Measurements from ENCODE around the gene KRT4.

KRT4 gene

DNA sequence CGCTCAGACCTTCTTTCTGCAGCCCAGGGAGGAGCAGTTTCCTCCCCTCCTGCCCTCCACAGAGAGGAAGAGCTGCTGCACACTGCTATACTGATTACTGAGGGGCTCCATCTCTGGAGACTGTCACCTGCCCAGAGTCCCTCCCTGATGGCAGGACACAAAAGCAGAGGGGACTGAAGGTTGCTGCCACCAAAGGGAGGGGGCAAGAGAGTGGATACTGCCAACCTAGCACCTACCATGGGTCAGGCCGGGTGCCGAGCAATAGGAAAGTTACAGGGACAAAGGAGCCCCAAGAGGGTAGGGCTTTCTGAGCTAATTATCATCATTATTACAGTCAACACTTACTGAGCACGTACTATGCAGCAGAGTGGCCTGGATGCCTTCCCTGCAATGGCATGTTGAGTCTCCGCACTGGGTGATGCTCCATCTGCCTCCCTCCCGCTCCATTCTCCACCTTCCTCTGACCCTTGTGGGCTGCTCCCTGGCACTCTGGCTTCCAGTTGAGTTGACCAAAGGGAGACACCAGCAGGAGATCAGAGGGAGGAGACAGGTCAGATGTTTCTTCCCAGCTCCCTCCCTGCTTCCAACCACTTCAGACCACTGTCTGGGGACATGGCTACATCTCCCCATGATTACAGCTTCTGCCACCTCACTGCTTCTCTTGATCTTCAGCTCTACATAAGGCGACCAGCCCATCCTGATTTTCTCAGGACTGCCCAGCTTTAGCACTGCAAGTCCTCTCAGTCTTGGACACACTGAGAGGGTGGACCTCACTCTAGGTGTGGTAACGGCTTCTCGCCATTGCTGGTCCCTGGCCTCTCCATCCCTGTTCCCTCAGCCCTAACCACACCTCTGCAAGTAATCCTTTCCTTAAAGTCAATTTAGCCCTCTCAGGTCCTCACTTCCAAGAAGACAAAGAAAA is 22.8 kb upstream of the KRT4 start:
- DNase-seq (ENCODE audit: low spot score) = no peak

DNA sequence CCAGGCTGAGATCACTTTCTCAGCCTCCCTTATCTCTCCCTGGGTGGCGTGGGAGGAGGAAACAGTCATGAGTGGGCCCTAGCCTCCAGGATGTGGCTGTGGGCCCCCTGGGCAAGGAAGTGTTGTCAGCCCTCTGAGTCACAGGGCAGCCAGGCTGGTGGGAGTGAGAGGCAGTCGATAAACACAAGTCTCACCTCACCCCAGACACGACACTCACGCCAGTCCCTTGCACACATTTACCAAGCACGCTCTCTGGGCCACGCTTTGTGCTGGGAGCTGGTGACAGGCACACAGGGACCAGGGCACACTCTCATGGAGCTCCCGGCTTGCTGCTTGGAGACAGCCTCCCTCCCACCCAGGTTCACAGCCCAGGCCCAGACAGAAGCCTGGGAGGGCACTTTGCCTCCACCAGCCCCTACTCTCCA is 22.1 kb upstream of the KRT4 start:
- DNase-seq (ENCODE audit: low spot score) = peak; percentile 32

DNA sequence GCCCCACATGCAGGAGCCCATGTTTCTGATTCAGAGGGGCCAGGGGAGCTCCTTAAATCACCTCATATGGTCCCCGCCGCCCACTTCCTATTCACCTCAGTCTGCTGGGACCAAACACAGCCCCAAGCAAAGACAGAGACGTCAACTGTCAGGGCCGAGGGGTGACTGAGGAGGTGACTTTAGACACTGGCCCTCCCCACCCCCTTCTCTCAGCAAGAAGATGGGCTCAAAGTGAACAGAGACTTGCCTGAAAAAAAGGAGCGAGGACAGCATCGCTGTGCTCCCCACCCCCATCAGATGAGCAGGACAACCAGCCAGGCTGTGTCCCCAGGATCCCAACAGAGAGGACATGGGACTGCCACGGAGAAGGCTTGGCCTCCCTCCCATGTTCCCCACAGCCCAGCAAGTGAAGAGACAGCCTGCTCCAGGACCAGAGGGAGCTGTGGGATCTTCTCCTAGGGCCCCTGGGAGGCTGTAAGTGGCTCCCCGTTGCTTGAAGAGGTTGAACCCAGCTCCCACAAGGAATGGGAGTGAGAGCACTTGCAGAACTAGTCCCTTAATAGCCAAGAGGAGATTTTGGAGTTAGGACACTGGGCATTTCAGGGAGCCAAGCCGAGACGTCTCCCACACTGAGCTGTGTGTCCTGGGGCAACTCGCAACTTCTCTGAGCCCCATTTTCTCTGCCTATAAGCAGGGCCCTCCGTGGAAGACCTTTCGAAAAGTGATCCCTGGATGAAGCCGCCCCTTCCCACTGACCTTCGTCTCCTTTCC is 21.5 kb upstream of the KRT4 start:
- no peak for DNase-seq (ENCODE audit: low spot score)

DNA sequence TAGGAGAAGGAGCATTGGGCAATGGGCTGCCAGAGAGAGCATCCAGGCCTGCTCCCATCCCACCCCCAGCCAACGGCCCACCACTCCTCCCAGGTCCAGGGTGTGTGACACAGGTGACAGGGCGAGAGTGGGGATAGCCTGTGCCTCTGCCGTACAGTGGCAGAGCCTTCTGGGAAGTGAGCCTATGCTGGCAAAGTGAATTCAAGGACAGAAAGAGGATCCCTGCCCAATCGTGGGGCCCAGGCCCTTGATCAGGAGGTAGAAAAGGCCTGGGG is 20.7 kb upstream of the KRT4 start:
- no peak for DNase-seq (ENCODE audit: low spot score)

DNA sequence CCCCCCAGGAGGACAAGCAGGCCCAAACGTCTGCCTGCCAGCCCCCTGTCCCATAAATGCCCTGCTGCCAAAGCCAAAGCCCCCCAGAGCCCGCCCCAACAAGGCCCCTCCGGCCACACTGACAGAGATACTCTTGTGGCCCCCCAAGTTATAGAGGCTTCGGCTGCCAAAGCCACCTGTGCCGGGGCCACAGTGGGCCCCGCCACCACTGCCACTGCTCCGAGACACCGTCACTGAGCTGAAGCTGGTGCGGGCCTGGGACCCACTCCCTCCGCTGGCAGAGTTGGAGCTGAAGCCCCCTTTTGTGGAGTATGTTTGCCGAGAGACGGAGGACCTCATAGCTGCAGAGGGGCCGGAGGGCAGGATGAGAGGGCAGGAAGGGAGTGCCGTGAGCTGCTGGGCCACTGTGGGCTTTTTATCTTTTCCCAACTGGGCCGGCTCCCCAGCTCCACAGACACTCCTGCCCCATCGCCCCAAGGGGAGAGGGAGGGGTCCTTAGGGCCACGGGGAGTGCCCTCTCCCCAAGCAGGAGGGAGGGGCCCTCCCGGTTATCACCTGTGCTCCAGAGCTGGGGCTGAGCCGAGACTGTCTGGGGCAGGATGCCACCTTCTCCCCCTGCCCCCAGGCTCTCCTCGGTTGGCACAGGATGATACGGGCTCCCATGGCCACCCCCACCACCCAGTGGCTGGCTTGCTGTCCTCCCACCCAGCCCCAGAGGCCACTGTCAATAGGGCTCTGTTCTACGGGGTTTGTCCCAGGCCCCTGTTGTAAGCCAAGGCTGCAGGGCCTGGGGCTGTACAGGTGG is 20.2 kb upstream of the KRT4 start, which contains the start of gene KRT79:
TSS of gene KRT79 (minus strand) at position 390 of the 805 bp plus-strand sequence. CDS start at position 339, 51 bp downstream.
- no peak for DNase-seq (ENCODE audit: low spot score)

DNA sequence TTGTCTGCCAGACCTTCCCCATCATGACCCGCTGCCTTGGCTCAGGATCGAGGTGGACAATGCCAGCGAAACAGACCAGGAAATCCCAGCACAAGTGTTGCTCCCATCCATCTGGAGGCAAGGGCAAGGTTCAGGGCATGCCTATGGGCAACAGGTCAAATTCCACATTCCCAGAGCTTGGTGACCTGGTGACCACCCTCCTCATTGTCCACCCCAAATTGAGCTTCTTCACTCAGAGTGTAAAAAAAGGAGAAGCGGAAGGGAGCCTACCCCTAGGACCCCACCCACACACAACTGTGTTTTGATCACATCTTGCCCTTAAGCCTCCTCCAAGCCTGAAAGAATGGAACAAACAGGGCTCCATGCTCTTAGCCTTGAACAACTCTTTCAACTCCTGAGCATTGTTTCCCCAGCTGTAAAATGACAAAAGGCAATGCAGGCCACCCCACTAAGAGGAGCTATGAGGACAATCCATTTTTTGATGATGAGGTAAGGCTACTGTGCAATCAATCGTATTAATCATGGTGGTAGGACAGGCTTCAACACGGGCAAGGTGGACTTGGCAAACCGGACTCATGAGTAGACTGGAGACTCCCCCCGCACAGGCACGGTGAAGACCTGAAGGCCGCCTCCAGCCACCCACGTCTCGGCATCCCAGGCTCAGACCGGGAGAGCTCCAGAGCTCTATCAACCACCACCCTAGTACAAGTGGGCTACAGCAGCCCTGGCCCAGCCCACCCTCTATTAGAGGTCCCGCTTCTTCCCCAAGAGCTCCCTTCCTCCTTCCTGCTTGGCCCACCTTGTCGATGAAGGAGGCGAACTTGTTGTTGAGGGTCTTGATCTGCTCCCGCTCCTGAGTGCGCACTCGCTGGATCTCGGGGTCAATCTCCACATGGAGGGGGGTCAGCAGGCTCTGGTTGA is 19.3 kb upstream of the KRT4 start:
- no peak for DNase-seq (ENCODE audit: low spot score)

DNA sequence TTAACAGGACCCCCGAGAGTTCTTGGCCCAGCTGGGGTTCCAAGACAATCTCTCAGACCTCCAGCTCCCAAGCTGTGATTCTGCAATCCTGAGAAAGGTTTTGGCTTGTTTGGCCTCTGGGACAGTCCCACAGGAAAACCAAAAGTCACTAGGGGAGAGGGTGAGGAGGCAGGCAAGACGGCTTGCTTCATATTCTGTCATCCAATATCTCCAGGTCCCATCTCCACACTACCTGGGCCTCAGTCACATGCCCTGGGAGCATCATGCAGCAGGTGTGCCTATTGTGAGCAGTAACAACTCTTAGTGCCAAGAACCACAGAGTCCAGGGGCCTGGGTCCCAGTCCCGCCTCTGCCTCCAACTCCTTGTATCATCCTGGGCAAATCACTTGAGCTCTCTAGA is 18.5 kb upstream of the KRT4 start:
- no peak for DNase-seq (ENCODE audit: low spot score)

DNA sequence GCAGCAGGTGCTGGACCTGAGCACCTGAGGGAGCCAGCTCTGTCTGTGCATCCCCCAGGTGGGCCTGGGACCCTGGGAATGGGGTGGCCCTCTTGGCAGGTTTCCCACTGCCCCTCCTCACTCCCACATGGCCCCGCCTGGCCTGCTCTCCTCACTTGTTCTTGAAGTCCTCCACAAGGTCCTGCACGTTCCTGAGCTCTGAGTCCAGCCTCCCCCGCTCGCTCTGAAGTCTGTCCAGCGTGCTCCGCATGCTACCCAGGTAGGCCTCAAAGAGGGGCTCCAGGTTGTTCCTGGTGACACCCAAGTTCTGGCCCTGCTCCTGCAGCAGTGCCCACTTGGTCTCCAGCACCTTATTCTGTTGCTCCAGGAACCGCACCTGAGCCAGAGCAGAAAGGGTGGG is 17.3 kb upstream of the KRT4 start:
- DNase-seq (ENCODE audit: low spot score) = no peak

DNA sequence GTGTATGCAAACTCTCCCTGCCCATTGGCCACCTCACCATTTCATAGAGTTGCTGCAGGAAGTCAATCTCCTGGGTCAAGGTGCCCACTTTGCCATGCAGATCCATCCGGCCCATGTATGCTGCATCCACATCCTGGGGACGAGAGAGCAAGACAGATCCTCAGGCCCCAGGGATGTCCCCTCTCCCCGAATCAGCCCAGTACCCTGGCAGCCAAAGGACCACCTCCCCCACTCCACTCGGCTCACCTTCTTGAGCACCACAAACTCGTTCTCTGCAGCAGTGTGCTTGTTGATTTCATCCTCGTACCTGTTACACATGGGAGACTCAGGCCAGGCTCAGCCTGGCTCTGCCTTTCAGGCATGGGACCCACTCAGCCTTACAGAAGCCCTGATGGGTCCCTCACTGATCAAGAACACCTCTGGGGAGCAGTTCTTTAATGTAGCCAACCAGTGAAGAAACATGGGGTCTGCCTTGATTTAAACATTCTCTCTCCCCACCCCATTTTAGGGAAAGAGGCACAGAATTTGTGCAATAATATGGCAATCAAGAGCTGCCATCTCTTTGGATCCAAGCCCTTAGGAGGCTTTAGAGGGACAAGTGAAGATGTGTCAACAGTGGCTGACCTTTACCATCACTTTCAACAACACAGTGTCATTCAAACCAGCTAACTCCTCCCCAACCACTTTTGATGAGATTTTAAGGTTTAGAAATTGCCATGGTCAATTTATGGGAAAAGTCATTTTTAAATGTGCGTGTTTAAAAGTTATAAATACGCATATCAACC is 16.3 kb upstream of the KRT4 start:
- no peak for DNase-seq (ENCODE audit: low spot score)

DNA sequence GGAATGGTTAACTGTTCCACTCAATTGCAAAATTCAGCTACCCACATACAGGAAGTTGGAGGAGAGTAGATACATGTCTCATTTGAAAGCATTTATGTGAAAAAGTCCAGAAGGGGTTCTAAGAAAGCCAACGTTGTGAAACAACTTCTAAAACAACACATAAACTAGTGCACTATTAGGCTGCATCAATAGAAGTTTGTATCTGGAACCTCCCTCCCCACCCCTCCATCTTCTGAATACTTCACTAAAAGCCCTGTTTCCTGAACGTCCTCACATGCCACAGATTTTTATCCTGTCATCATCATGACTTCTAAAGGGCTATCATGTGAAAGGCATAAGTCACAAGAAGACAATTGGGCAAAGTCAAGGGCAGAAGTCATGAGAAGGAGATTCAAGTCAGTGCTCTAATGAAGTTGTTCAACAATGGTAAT is 14.7 kb upstream of the KRT4 start:
- DNase-seq (ENCODE audit: low spot score) = no peak

DNA sequence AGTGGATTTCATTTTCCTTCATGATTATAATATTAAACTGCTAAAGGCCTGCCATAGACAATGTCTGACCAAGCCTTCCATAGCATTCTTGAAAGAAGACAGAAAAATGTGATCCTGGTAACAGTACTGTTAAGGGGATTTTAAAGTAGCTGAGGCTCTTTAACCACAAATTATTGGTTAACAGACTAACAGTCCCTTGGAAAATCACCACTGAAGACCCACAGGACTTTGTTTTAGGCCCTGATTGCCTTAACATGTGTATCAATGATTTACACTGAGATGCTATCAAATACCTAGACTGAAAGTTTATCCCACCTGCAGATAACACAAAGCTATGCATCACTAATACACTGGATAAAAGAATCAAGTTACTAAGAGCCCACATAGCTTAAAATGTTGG is 14.2 kb upstream of the KRT4 start:
- DNase-seq (ENCODE audit: low spot score) = no peak

DNA sequence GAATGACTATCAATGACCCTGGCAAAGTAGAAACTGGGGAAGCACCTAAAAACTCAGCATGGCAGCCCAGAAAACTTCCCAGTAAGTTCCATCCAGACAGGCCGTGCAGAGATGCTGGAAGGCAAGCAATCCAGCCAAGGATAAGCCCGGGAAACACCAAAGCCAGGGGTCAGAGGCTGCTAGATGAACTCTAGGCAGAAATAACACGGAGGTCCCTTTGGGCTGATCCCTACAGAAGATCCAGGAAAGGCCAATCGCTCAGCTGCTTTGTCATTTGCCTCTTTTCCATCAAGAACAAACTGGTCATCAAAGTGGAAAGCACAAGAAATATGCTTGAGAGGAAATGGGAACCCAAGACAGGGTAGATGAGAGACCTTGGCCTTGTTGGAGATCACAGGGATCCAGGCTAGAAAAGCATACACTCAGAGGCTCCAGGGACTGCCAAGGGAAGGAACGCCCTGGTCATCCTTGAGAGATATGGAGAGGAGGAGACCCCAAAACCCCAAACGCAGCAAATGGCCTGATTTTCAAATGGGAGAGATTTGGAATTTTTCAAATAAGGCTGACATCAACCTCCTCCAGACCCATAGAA is 13.7 kb upstream of the KRT4 start:
- no peak for DNase-seq (ENCODE audit: low spot score)

DNA sequence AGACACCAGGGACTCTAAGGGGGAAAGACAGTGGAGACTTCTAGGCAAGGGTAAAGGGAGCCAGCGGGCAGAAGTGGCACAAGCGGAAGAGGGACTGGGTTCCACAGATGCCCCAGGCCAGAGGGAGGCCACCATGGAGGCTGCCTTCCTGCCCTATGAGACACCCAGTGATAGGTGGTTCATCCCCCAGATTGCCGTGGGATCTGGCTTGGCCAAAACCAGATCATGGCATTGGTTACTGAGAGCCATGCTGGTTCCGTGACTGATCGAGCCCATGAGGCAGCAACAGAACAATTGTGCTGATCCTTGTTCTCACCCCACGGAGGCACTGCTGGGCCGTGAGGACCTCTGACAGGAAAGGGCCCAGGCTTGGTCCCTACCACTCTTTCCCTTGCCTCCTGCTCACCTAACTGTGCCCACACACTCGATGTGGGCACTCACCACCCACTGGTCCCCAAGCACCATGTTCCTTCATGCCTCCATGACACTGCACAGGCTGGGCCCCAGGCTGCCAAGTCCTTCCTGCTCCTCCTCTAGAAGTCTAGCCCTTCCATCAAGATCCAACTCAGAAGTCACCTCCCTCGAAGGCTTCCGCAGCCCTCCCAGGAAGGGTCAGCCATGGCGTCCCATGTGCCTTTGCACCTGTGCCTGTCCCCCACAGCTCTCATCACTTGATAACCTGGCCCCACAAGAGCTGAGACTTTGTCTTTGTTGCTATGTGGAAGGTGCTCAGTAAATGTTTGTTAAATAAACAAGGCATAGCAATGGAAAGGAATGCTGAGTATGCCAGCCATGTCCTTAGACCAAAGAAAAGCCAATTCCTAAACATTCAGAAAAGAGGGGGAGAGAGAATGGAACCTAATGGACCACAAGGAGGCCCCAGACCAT is 12.9 kb upstream of the KRT4 start:
- DNase-seq (ENCODE audit: low spot score) = no peak

DNA sequence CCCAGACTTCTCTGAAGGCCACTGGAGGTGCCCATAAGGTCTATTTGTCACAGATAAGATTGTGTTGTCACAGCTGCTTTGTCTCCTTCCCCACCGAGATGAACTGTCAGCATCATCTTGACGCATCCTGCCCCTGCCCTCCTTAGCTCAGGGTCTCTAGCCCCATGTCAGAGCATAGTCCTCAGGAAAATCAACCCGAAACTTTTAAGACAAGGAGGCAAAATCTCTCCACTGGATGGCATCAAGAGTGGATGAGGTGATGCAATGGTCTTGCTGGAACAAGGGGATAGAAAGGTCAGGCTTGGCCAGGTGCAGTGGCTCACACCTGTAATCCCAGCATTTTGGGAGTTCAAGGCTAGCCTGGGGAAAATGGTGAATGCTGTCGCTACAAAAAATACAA is 12.0 kb upstream of the KRT4 start:
- DNase-seq (ENCODE audit: low spot score) = no peak

DNA sequence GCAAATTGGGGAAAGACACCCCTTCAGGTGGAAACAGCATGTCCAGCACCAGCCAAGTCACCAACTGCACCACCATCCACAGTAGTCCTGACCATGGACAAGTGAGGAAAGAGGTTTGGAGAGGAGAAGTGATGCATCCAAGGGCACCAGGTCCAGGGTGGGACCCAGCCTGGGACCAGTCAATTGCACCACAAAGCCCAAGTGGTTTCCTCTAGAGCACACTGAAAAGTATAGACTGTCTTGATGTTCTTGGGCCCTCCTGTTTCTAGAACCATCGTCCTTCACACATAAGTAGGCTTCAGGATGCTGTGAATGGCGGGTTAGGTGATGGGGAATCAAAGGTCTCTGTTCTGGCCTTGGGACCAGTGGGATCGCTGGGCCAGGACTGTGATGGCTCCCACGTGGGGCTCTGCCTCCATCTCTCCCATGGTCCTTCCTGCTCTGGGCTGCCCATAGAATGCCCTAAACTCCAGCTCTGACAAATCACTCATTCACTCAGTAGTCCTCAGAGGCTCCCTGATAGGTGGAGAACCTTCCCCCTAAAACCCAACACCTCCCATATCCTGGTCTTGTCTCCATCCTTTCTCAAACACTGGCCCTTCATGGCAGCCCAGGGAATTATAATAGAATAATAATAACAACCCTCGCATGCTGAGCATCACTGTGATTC is 11.0 kb upstream of the KRT4 start:
- no peak for DNase-seq (ENCODE audit: low spot score)

DNA sequence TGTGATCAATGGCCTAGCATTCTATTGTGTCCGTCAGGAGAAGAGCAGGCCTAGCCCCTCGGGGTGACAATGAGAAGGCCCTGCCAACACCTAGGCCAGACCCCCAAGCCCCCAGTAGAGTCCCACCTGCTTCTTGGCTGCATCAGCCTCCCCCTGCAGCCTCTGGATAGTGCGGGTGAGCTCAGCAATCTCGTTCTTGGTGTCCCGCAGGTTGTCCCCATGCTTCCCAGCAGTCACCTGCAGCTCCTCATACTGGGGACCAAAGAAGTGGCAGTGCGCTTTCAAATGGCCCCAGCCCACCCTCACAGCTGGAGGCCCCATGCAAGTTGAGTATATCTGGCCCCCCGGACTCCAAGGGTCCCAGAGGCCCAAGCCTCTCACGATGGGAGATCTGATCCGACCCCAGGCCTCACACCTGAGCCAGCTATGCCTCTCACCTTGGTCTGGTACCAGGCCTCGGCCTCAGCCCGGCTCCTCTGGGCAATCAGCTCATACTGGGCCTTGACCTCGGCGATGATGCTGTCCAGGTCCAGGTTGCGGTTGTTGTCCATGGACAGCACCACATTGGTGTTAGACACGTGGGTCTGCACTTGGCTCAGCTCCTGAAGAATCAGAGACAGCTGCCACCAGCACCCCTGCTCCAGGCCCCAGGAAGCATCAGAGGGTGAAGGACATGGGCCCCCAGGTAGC is 10.0 kb upstream of the KRT4 start:
- DNase-seq (ENCODE audit: low spot score) = no peak

DNA sequence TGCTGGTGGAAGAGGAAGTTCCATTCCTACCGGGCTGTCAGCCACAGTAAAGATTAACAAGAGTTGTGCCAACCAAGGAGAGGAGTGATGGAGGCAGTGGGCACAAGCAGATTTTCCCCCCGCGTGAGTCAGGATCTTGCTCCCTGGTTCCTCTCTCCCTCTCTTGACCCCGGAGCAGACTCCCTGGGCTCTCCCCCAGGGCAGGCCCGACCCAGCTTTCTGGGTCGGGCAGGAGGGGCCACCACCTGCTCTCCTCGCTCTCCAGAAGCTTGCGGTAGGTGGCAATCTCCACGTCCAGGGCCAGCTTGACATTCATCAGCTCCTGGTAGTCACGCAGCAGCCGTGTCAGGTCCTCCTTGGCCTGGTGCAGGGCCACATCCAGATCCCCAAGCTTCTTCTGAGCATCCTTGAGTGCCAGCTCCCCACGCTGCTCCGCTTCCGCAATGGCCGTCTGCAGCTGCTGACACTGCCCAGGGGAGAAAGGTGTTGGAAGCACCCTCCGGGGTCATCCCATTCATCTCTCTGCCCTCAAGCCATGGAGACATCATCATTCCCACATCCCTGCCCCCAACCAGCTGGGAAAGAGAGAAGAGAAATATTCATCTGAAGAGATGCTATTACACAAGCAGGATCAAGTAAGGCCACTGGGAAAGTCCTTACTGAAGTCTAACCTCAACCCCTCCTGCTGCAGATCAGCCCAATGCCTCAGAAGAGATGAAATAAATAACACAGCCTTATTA is 9.0 kb upstream of the KRT4 start:
- DNase-seq (ENCODE audit: low spot score) = no peak

All from CD4-positive, alpha-beta T cell treated with Interleukin-15 for 4 hours (primary cell).